ENCODE results near the gene CDC42BPB. TPM values are rescaled to one million over a fixed set of nuclear protein-coding genes. Genes with fewer than 3 reads are reported as not detected.

Gene CDC42BPB
- total and polyA plus RNA-seq, 2 of the 13 experiments (the other 11 are each of a cell fraction or from before 2014, with no cell fraction given) = 19.7 to 32.3 TPM

GRCh38 chr14:103091041-103091882 lies 33.9 kb upstream of the CDC42BPB start (continued):
- TF ChIP-seq SOX6 (IDR thresholded peaks at IDR 0.05) = no peak
- TF ChIP-seq SOX6 (CRISPR knock-in tag; IDR thresholded peaks at IDR 0.05) = peak; percentile 18; the same call in 1 of the 2 replicates
- TF ChIP-seq, protein P1, sequence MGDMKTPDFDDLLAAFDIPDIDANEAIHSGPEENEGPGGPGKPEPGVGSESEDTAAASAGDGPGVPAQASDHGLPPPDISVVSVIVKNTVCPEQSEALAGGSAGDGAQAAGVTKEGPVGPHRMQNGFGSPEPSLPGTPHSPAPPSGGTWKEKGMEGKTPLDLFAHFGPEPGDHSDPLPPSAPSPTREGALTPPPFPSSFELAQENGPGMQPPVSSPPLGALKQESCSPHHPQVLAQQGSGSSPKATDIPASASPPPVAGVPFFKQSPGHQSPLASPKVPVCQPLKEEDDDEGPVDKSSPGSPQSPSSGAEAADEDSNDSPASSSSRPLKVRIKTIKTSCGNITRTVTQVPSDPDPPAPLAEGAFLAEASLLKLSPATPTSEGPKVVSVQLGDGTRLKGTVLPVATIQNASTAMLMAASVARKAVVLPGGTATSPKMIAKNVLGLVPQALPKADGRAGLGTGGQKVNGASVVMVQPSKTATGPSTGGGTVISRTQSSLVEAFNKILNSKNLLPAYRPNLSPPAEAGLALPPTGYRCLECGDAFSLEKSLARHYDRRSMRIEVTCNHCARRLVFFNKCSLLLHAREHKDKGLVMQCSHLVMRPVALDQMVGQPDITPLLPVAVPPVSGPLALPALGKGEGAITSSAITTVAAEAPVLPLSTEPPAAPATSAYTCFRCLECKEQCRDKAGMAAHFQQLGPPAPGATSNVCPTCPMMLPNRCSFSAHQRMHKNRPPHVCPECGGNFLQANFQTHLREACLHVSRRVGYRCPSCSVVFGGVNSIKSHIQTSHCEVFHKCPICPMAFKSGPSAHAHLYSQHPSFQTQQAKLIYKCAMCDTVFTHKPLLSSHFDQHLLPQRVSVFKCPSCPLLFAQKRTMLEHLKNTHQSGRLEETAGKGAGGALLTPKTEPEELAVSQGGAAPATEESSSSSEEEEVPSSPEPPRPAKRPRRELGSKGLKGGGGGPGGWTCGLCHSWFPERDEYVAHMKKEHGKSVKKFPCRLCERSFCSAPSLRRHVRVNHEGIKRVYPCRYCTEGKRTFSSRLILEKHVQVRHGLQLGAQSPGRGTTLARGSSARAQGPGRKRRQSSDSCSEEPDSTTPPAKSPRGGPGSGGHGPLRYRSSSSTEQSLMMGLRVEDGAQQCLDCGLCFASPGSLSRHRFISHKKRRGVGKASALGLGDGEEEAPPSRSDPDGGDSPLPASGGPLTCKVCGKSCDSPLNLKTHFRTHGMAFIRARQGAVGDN (CRISPR knock-in tag; IDR thresholded peaks at IDR 0.05) = peak; percentile 38; the same call in 1 of the 2 replicates

- no peaks in the 10 kb centered on the region for H3K9me3 ChIP-seq (ENCODE audit: low read length)
- H4K20me1 ChIP-seq (ENCODE audit: insufficient read depth, low read length) = no peaks in the 10 kb centered on the region
- CTCF ChIA-PET (ENCODE audit: low intra/inter-chr PET ratio, low total read pairs) = no interaction called here
- H3K9ac ChIP-seq (ENCODE audit: insufficient read depth, low read depth, low read length) = no peak overlapping the region
- H2AFZ ChIP-seq (ENCODE audit: low read length) = no peak overlapping the region
- ATAC-seq = no peak
- no TSS peak for BruUV-seq (replicated peaks)
- H3K36me3 ChIP-seq (replicated peaks in 1 of 2; ENCODE audit: control insufficient read depth in 1 of 2, insufficient read depth in 2 of 2, low read length in 2 of 2) = no peaks in the 10 kb centered on the region
- H3K4me2 ChIP-seq (ENCODE audit: low read depth, low read length) = peak overlapping the region; percentile 51; the same call in 1 of the 2 replicates
- WGBS (ENCODE audit: low lambda C conversion rate) = 53% methylated on average over 7 of the region's 12 CpGs
- no peak for DNase-seq (ENCODE audit: low spot score)
- intact Hi-C loops (cut with micrococcal nuclease; ENCODE audit: unreplicated experiment) (no loop called here), in situ Hi-C loops (cut with HindIII; ENCODE audit: extremely low pct_ligation_motif_present, low pct_unique_long_range_greater_than_20kb) (no loop called here)
- FAIRE-seq = no peak
- H3K27ac ChIP-seq (ENCODE audit: extremely low read length, insufficient read depth, low read length) = no peak overlapping the region
- no peak overlapping the region; a peak in 1 of 6 replicates for H3K4me3 ChIP-seq (replicated peaks in 1 of 3; ENCODE audit: insufficient read depth in 1 of 3, low read depth in 2 of 3, low read length in 3 of 3)
- POLR2A ChIA-PET = interaction anchor here (0.8 to 2.0 kb wide), 2 partner anchors 9 to 13 kb away, joined by 3 to 12 read pairs; no protein-coding TSS in a partner anchor
- peaks cover 0 to 8% of the 10 kb centered on the region in 2 experiments; a peak in 3 of 5 replicates for H3K27me3 ChIP-seq (ENCODE audit: control insufficient read depth in 1 of 2, insufficient read depth in 2 of 2, low read length in 2 of 2)
- peaks cover 87% of the 10 kb centered on the region for H3K4me1 ChIP-seq (ENCODE audit: insufficient read depth, low read length)
- peaks cover 4% of the 10 kb centered on the region for H3K79me2 ChIP-seq (ENCODE audit: insufficient read depth, low read length)
- TF ChIP-seq KLF9 (CRISPR knock-in tag; IDR thresholded peaks at IDR 0.05; ENCODE audit: low read depth) = no peak
- TF ChIP-seq RCOR2 (CRISPR knock-in tag; IDR thresholded peaks at IDR 0.05) = no peak
- TF ChIP-seq STAG1 (CRISPR knock-in tag; IDR thresholded peaks at IDR 0.05) = no peak
- TF ChIP-seq THYN1 (CRISPR knock-in tag; IDR thresholded peaks at IDR 0.05; ENCODE audit: borderline replicate concordance, low read depth) = no peak
- no peak for TF ChIP-seq KDM5A (IDR thresholded peaks at IDR 0.05; ENCODE audit: borderline replicate concordance, low read length)
- TF ChIP-seq RAD21 (CRISPR knock-in tag; IDR thresholded peaks at IDR 0.05) = no peak
- TF ChIP-seq EED (CRISPR knock-in tag; IDR thresholded peaks at IDR 0.05) = no peak
- TF ChIP-seq ZMYM3 (CRISPR knock-in tag; IDR thresholded peaks at IDR 0.05) = no peak
- no peak for TF ChIP-seq ZFP36L1 (CRISPR knock-in tag; IDR thresholded peaks at IDR 0.05)
- no peak for TF ChIP-seq HOMEZ (CRISPR knock-in tag; IDR thresholded peaks at IDR 0.05; ENCODE audit: low read depth)
- 0 out of 2 replicates have a peak, but pooled peaks have one; percentile 52 for TF ChIP-seq FOXO4 (CRISPR knock-in tag; conservative IDR thresholded peaks at IDR 0.05)
Observed at GRCh38 chr14:103090481-103091020, 33.2 kb upstream of the CDC42BPB start.
